Retina (tissue), 1 donor: Measurements from ENCODE around the gene INPP4A.

Source experiments
- DNase-seq: peaks from one replicate; pipeline ENCODE4 v3.0.0-alpha.2; 2016

The INPP4A gene

GRCh38 chr2:98515250-98515991 is 70.8 kb downstream of the INPP4A start:
- DNase-seq, result no peak

DNA sequence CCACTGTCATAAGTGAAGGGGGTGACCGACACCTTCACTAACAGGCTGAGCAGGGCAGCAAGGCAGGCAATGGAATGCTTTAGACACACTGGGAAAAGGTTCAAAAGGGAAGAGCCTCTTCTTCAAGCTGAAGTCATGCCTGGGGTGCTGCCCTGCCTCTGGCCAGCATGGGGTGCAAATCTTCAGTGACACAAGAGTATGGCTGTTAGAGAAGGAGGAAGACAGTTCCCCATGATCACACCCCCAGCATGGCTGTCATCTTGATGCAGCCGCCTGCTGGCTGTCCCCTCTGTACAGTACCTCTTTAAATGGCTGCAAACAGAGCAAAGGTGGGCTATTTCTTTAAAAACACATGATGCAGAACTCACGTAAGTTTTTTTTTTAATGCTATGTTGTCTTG is 71.9 kb downstream of the INPP4A start:
- no peak for DNase-seq

- no peak for DNase-seq
Observed at GRCh38 chr2:98517636-98518035, 73.0 kb downstream of the INPP4A start.

GRCh38 chr2:98518101-98518500 is 73.4 kb downstream of the INPP4A start:
- DNase-seq, result no peak

DNA sequence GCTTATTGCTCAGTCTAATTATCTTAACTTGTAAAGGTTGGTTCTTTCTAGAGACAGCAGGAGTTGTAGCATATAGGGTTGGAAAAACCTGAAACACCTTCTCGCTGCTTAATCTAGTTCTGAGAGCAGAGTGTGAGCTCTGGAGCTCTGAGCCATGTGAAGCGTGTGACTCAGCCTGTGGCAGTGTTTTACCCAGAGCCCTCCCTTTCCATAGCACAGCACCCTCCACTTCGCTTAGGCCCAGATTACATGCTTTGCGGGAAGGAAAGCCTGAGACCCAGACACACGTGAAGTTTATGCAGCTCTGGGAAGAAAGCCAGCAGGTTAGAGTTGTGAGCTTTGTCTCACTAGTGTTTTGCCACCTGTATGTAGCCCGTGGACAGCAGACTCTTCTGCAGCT is 74.5 kb downstream of the INPP4A start:
- no peak for DNase-seq

GRCh38 chr2:98519851-98520250 is 75.2 kb downstream of the INPP4A start:
- no peak for DNase-seq

- DNase-seq, result no peak
Observed at GRCh38 chr2:98520806-98521205, 76.1 kb downstream of the INPP4A start.

GRCh38 chr2:98521266-98521665 is 76.6 kb downstream of the INPP4A start:
- no peak for DNase-seq

GRCh38 chr2:98522854-98523253 is 78.2 kb downstream of the INPP4A start:
- no peak for DNase-seq

- DNase-seq, result no peak
Observed at GRCh38 chr2:98524168-98524567, 79.5 kb downstream of the INPP4A start.

- no peak for DNase-seq
Observed at GRCh38 chr2:98528349-98528748, 83.7 kb downstream of the INPP4A start.

DNA sequence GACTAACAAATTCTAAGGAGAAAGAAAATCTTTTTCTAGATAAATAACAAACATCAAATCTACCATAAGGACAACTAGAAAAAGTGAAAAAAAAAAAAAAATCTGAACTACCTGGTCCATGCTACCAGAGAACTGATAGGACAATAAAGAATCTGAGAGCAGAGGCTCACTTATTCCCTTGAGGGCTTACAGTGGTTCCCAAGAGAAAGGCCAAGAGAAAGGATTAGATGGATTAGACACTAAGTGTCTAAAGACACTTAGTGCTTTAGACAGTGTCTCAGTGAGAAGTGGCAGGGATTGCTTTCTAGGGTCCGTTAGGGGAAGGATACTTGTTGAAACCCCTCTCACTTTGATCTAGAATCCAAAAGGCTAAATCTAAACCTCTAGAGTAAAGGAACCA is 85.5 kb downstream of the INPP4A start:
- no peak for DNase-seq

- no peak for DNase-seq
Observed at GRCh38 chr2:98532756-98533155, 88.1 kb downstream of the INPP4A start.

- no peak for DNase-seq
Observed at GRCh38 chr2:98533547-98533946, 88.9 kb downstream of the INPP4A start.

GRCh38 chr2:98534761-98535160 is 90.1 kb downstream of the INPP4A start:
- no peak for DNase-seq

DNA sequence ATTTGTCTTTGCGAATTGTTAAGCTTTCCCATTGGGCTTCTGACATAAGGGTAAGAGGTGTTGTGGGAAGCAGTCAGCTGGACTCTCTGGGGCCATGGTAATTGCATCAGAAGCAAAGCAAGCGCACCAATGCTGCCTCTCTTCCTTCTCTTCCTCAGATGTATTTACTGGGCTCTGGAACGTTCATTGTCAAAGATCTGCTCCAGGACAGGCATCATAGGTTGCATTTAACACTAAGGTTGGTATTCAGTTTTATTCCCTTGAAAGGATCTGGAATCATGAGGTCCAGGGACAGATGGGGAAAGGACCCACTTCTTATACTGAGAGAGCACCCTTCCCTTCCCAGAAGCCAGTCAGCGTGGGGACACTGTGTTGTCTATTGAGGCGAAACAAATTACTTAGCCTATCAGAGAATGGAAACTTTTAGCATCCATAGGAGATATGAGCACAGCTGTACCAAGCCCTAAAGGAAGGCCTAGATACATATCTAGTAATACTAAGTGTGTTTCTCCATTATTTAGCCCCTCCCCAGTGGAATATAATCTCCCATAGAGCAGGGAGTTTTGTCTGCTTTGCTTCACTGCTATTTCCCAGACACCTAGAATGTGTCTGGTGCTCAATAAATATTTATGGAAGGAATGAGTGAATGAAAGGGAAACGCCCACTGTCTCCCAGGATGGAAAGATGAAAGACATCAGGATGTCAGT is 91.5 kb downstream of the INPP4A start:
- peak; percentile 50 for DNase-seq

DNA sequence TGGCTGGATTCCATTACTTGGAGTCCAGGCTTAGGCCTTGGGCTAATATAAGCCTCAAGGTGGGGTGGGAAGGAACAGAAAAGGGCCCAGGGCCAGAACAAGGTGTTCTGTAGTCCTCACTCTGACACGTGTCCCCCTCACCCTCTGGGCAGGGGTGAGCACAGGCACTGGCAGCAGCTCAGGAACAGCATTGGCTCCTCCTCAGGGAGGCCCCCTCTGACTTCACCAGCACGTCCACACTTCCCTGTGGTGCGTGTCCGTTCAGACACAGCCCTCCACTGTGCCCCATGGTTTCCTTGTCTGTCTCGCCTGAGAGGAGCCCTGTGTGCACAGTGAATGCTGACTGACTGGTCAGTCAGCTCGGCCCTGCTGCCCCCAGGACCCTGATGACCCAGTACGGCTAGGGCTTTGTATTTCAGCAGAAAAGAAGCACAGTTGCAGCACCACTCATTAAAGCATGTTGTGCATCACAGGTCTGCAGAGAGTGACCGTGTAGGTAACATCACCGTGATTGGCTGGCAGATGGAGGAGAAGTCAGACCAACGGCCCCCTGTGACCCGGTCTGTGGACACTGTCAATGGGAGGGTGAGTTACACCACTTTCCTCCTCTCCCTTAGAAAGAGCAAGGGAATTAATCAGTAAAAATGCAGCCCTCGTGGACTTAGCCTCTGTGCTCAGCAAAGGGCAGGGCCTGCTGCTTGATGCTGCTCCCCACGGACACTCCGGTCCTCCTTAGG is 92.9 kb downstream of the INPP4A start:
- DNase-seq, result no peak

GRCh38 chr2:98538280-98539041 is 93.8 kb downstream of the INPP4A start:
- DNase-seq, result no peak

DNA sequence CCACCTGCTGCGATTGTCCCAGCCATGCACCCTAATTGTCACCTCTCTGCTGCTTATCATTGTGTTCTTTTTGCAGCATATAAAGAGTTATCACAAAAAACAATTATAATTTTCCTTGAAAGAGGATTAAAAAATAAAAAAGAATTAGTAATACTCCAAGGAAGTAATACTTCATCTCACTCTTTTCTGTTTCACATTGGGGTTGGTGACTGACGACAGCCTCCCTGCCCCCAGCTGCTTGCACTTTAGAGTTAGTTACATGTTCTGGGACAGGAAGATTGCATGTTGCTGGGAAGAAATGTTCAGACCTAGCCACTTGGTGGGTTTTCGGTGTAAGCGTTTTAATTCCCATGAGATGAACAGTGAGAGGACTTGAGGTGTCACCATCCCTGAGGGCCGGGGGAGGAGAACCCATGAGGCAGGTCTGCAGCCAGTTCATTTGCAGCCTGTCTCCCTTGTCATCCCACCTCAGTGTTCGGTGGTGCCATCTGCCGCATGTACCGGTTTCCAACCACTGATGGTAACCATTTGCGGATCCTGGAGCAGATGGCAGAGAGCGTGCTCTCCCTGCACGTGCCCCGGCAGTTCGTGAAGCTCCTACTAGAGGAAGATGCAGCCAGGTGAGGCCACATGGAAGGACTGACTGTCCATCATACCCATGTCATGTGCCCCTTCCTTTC is 94.5 kb downstream of the INPP4A start:
- DNase-seq, result no peak

GRCh38 chr2:98540536-98540935 is 95.9 kb downstream of the INPP4A start:
- no peak for DNase-seq

GRCh38 chr2:98541489-98541888 is 96.8 kb downstream of the INPP4A start:
- no peak for DNase-seq

- DNase-seq, result no peak
Observed at GRCh38 chr2:98541906-98542305, 97.2 kb downstream of the INPP4A start.

- DNase-seq, result no peak
Observed at GRCh38 chr2:98543214-98543613, 98.6 kb downstream of the INPP4A start.
